OCI-LY1 (cell line): Measurements from ENCODE around the gene SSBP3.

Source experiments
- H2AFZ ChIP-seq: fragments of 200-600 bp; sonication (generic), shearing (Covaris generic); 2 replicates; pipeline ENCODE4 v1.6.0; 2014; ENCODE audit warnings: antibody characterized with exemption, mild to moderate bottlenecking, low read length
- H3F3A ChIP-seq: fragments of 200-600 bp; sonication (generic), shearing (Covaris generic); 2 replicates; pipeline ENCODE4 v1.6.0; 2014; ENCODE audit warnings: mild to moderate bottlenecking, antibody characterized with exemption, low read length, moderate library complexity; ENCODE audit not compliant: insufficient read depth
- H3K27ac ChIP-seq: fragments of 200-600 bp; sonication (generic); 2 replicates; pipeline ENCODE4 v1.5.1; 2014; ENCODE audit warnings: low read length, mixed run types, mild to moderate bottlenecking, low read depth; ENCODE audit not compliant: poor library complexity, severe bottlenecking
- H3K27me3 ChIP-seq: fragments of 200-600 bp; sonication (generic); 2 replicates; pipeline ENCODE4 v1.6.0; 2014; ENCODE audit warnings: antibody characterized with exemption, mild to moderate bottlenecking, low read length, moderate library complexity; ENCODE audit not compliant: insufficient read depth
- H3K36me3 ChIP-seq: fragments of 200-600 bp; sonication (generic); 2 replicates; pipeline ENCODE4 v1.6.1; 2014; ENCODE audit warnings: mild to moderate bottlenecking, antibody characterized with exemption, low read length, moderate library complexity, mixed read lengths; ENCODE audit not compliant: insufficient read depth
- H3K4me1 ChIP-seq: fragments of 200-600 bp; sonication (generic); 2 replicates; pipeline ENCODE4 v1.5.1; 2014; ENCODE audit warnings: mild to moderate bottlenecking, low read length, moderate library complexity; ENCODE audit not compliant: insufficient read depth, severe bottlenecking
- H3K4me2 ChIP-seq: fragments of 200-600 bp; sonication (generic), shearing (Covaris generic); 2 replicates; pipeline ENCODE4 v1.6.1; 2014; ENCODE audit warnings: low read length
- H3K4me3 ChIP-seq: fragments of 200-600 bp; sonication (generic); 2 replicates; pipeline ENCODE4 v1.5.1; 2014; ENCODE audit warnings: low read length, low read depth, mild to moderate bottlenecking, mixed read lengths; ENCODE audit not compliant: poor library complexity, severe bottlenecking
- H3K79me2 ChIP-seq: fragments of 200-600 bp; shearing (Covaris generic); 2 replicates; pipeline ENCODE4 v1.6.1; 2016; ENCODE audit warnings: mixed run types, low read length, mixed read lengths; ENCODE audit not compliant: insufficient read depth
- H3K9ac ChIP-seq: fragments of 200-600 bp; sonication (generic), shearing (Covaris generic); 2 replicates; pipeline ENCODE4 v1.6.1; 2014; ENCODE audit warnings: mild to moderate bottlenecking, low read length, mixed read lengths
- H3K9me2 ChIP-seq: fragments of 200-600 bp; sonication (generic), shearing (Covaris generic); 2 replicates; pipeline ENCODE4 v1.6.1; 2014; ENCODE audit warnings: low read depth, mild to moderate bottlenecking, low read length, mixed read lengths
- H3K9me3 ChIP-seq: fragments of 200-600 bp; shearing (Covaris generic); 2 replicates; pipeline ENCODE4 v1.6.1; 2014; ENCODE audit warnings: low read length, mixed read lengths
- H4K20me1 ChIP-seq: fragments of 200-600 bp; sonication (generic), shearing (Covaris generic); 2 replicates; pipeline ENCODE4 v1.6.0; 2016; ENCODE audit warnings: mild to moderate bottlenecking, low read length; ENCODE audit not compliant: insufficient read depth
- CTCF ChIP-seq: fragments of 200-600 bp; sonication (generic), shearing (Covaris generic); IDR thresholded peaks from 2 replicates; pipeline ENCODE4 v1.5.1; 2017; ENCODE audit warnings: mild to moderate bottlenecking, antibody characterized with exemption, low read length, moderate library complexity, mixed read lengths
- EZH2 ChIP-seq: fragments of 200-600 bp; sonication (generic), shearing (Covaris generic); IDR thresholded peaks from 2 replicates; pipeline ENCODE4 v1.8.0; 2017; ENCODE audit warnings: borderline replicate concordance, mixed run types, mild to moderate bottlenecking, antibody characterized with exemption, low read length, moderate library complexity, mixed read lengths

SSBP3 gene

GRCh38 chr1:54248966-54249365, 157.2 kb downstream of the SSBP3 start:
- Histone ChIP-seq H3K9me2 (no peaks in the 10 kb centered on the region), H3K4me3 (no peak overlapping the region), H2AFZ (no peak overlapping the region), H3K4me2 (no peak overlapping the region), H3K9me3 (no peaks in the 10 kb centered on the region), H3K36me3 (no peaks in the 10 kb centered on the region), H3K27ac (no peak overlapping the region), H3K79me2 (no peaks in the 10 kb centered on the region), H3K4me1 (no peaks in the 10 kb centered on the region), H3F3A (no peaks in the 10 kb centered on the region), H3K9ac (no peak overlapping the region), H3K27me3 (no peaks in the 10 kb centered on the region), H4K20me1 (no peaks in the 10 kb centered on the region)
- TF ChIP-seq CTCF (no peak), EZH2 (no peak)

GRCh38 chr1:54247863-54248515, 158.2 kb downstream of the SSBP3 start:
- Histone ChIP-seq H4K20me1 (no peaks in the 10 kb centered on the region), H3K9me2 (no peaks in the 10 kb centered on the region), H3K4me3 (no peak overlapping the region), H2AFZ (no peak overlapping the region), H3K4me2 (no peak overlapping the region), H3K4me1 (no peaks in the 10 kb centered on the region), H3F3A (no peaks in the 10 kb centered on the region), H3K9me3 (no peaks in the 10 kb centered on the region), H3K79me2 (no peaks in the 10 kb centered on the region), H3K36me3 (no peaks in the 10 kb centered on the region), H3K9ac (no peak overlapping the region), H3K27ac (no peak overlapping the region), H3K27me3 (no peaks in the 10 kb centered on the region)
- TF ChIP-seq EZH2 (no peak), CTCF (no peak)

GRCh38 chr1:54246116-54246721, 160.0 kb downstream of the SSBP3 start:
- H3F3A ChIP-seq: no peaks in the 10 kb centered on the region
- no peak overlapping the region for H3K4me3 ChIP-seq
- H3K27me3 ChIP-seq: no peaks in the 10 kb centered on the region
- H4K20me1 ChIP-seq: no peaks in the 10 kb centered on the region
- no peaks in the 10 kb centered on the region for H3K36me3 ChIP-seq
- H3K79me2 ChIP-seq: no peaks in the 10 kb centered on the region
- no peak overlapping the region for H2AFZ ChIP-seq
- H3K9ac ChIP-seq: no peak overlapping the region
- TF ChIP-seq EZH2 (no peak), CTCF (no peak)
- no peak overlapping the region for H3K4me2 ChIP-seq
- no peaks in the 10 kb centered on the region for H3K9me3 ChIP-seq
- no peak overlapping the region for H3K27ac ChIP-seq
- no peaks in the 10 kb centered on the region for H3K4me1 ChIP-seq
- H3K9me2 ChIP-seq: no peaks in the 10 kb centered on the region
